Fibroblast of pulmonary artery (primary cell): Measurements from ENCODE around the gene PHACTR4.
A peak's percentile ranks its signal among the peaks of the same experiment; 100 is the strongest.
"Not testable (repeated sequence)": the region's sequence is repeated elsewhere in the genome, so short reads cannot be mapped to it uniquely, and the experiment has no call there.

Experiments used
- DNase-seq: peaks from one replicate; pipeline ENCODE4 v3.0.0-alpha.2; 2010; ENCODE audit warnings: low read depth
- H3K4me3 ChIP-seq: replicated peaks from 2 replicates; pipeline ENCODE4 v1.5.1; 2011; ENCODE audit warnings: low read depth, mild to moderate bottlenecking, control low read depth, low read length, moderate library complexity
- CTCF ChIP-seq: IDR thresholded peaks from 2 replicates; pipeline ENCODE4 v1.5.1; 2011; ENCODE audit warnings: mild to moderate bottlenecking, control low read depth, low read length, inconsistent platforms; ENCODE audit errors: missing control alignments

Gene PHACTR4

GRCh38 chr1:28526886-28527285, 157.3 kb downstream of the PHACTR4 start:
- H3K4me3 ChIP-seq, result no peak overlapping the region
- no peak for TF ChIP-seq CTCF
- DNase-seq, result no peak

- TF ChIP-seq CTCF, result no peak
- no peak for DNase-seq
- no peak overlapping the region for H3K4me3 ChIP-seq
These were observed 160.9 kb downstream of the PHACTR4 start for GRCh38 chr1:28530456-28530855.

DNA sequence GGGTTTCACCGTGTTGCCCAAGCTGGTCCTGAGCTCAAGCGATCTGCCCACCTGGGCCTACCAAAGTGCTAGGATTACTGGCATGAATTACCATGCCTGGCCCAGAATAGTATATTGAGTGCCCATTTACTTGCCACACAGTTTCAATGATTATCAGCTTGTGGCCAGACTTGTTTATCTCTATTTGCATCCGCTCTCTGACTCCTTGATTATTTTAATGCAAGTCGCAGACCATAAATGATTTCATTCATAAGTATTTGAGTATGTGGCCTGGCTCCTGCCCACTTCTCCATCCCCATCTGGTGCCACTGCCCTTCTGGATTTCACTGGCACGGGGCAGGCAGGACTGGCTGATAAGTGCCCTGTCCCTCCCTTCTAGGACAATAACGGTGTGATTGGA, 165.1 kb downstream of the PHACTR4 start:
- DNase-seq, result no peak
- TF ChIP-seq CTCF, result no peak

DNA sequence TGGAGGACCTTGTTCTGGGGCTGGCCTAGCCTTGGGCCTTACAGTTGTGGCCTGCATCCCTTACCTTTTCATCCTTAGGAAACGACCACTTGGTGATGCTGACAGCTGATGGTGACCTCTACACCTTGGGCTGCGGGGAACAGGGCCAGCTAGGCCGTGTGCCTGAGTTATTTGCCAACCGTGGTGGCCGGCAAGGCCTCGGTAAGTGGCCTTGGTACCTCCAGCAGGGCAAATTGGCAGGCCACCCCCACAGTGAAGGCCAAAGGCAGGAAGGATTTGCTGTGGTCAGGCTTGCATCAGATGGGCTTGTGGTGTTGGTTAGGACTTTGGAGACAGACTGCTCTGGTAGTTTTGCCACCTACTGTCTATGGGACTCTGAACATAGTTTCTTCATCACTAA, 165.6 kb downstream of the PHACTR4 start:
- H3K4me3 ChIP-seq, result no peak overlapping the region
- TF ChIP-seq CTCF, result no peak
- DNase-seq, result no peak

More for the DNA sequence above, 165.1 kb downstream of the PHACTR4 start:
- H3K4me3 ChIP-seq, result no peak overlapping the region

GRCh38 chr1:28537457-28538199, 168.1 kb downstream of the PHACTR4 start:
- DNase-seq, result no peak
- H3K4me3 ChIP-seq, result no peak overlapping the region
- no peak for TF ChIP-seq CTCF

DNA sequence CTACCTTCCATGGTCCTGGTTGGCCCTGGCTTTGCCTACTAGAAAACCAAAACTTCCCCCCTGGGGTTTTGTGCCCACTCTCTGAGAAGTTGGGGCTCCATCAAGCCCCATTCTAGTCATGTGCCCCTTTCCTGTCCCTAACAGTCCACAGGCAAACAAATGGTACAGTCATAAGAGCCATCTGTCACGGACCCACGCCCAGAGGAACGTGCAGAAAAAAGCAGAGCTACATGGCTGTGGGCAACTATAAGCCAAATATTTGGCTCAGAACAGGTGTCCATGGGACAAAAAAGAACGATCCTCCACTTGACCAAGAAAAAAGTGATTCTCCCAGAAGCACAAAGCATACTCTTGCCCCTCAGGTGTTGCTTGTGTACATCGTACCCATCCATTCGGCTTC, 168.7 kb downstream of the PHACTR4 start:
- no peak for DNase-seq
- no peak for TF ChIP-seq CTCF
- no peak overlapping the region for H3K4me3 ChIP-seq

GRCh38 chr1:28540651-28541050, 171.1 kb downstream of the PHACTR4 start:
- DNase-seq, result no peak
- no peak overlapping the region for H3K4me3 ChIP-seq
- TF ChIP-seq CTCF, result peak; percentile 5

- not testable (repeated sequence) for H3K4me3 ChIP-seq, DNase-seq
These were observed 172.0 kb downstream of the PHACTR4 start for GRCh38 chr1:28541414-28542015.
